GOT3 (cell line): ENCODE measurements around the gene SLC36A1.
"Not testable (repeated sequence)": the region's sequence is repeated elsewhere in the genome, so short reads cannot be mapped to it uniquely, and the experiment has no call there.

Source experiments
- DNase-seq: peaks from one replicate; lab custom pipeline; 2025; ENCODE audit warnings: mixed read lengths; lab: John Stamatoyannopoulos, UW

The SLC36A1 gene

GRCh38 chr5:151447174-151448037 is at the start of gene SLC36A1:
Gene SLC36A1, plus strand, starts transcription at chr5:151447603. Its CDS starts 11,190 bp downstream, at chr5:151458793.
- peak; percentile 91 for DNase-seq

- DNase-seq = no peak
Observed at GRCh38 chr5:151405334-151406160, 41.9 kb upstream of the SLC36A1 start.

- DNase-seq = no peak
Observed at GRCh38 chr5:151406322-151406947, 41.0 kb upstream of the SLC36A1 start.

GRCh38 chr5:151408591-151409230 is 38.7 kb upstream of the SLC36A1 start:
- DNase-seq = no peak

- no peak for DNase-seq
Observed at GRCh38 chr5:151413800-151414199, 33.6 kb upstream of the SLC36A1 start.

GRCh38 chr5:151414536-151414935 is 32.9 kb upstream of the SLC36A1 start:
- DNase-seq = no peak

- DNase-seq = no peak
Observed at GRCh38 chr5:151417712-151418111, 29.7 kb upstream of the SLC36A1 start.

- DNase-seq = no peak
Observed at GRCh38 chr5:151420127-151420526, 27.3 kb upstream of the SLC36A1 start.

- DNase-seq = no peak
Observed at GRCh38 chr5:151424892-151425523, 22.4 kb upstream of the SLC36A1 start.

- not testable (repeated sequence) for DNase-seq
Observed at GRCh38 chr5:151426347-151426746, 21.1 kb upstream of the SLC36A1 start.

- DNase-seq = no peak
Observed at GRCh38 chr5:151427258-151427657, 20.1 kb upstream of the SLC36A1 start.

GRCh38 chr5:151430731-151431130 is 16.7 kb upstream of the SLC36A1 start:
- DNase-seq = no peak

GRCh38 chr5:151431666-151432065 is 15.7 kb upstream of the SLC36A1 start:
- DNase-seq = no peak

GRCh38 chr5:151432210-151432609 is 15.2 kb upstream of the SLC36A1 start:
- DNase-seq = no peak

- DNase-seq = no peak
Observed at GRCh38 chr5:151434570-151435237, 12.7 kb upstream of the SLC36A1 start.

- no peak for DNase-seq
Observed at GRCh38 chr5:151448038-151448985, 909 bp downstream of the SLC36A1 start.

GRCh38 chr5:151449297-151449696 is 1.9 kb downstream of the SLC36A1 start:
- DNase-seq = no peak

GRCh38 chr5:151449839-151450238 is 2.4 kb downstream of the SLC36A1 start:
- DNase-seq = no peak

- no peak for DNase-seq
Observed at GRCh38 chr5:151450605-151451004, 3.2 kb downstream of the SLC36A1 start.
